ENCODE data around the gene FUT4. TPM values are rescaled to one million over a fixed set of nuclear protein-coding genes. Genes with fewer than 3 reads are reported as not detected.

Gene FUT4
- total RNA-seq, 2 experiments from 2014 or later, result 1.2 to 1.5 TPM

GRCh38 chr11:94584978-94585377 is 41.3 kb downstream of the FUT4 start:
- no peaks in the 10 kb centered on the region for H4K20me1 ChIP-seq (ENCODE audit: insufficient read depth, low read length)
- H2AFZ ChIP-seq (ENCODE audit: low read length), result no peak overlapping the region
- no peaks in the 10 kb centered on the region for H3K9me3 ChIP-seq (ENCODE audit: low read length)
- no TSS peak for BruUV-seq (replicated peaks)
- ChIA-PET CTCF (ENCODE audit: unreplicated experiment) (no interaction called here), POLR2A (interaction anchor here (0.7 to 1.1 kb wide), 2 partner anchors 12 to 20 kb away, joined by 3 read pairs; no protein-coding TSS in a partner anchor)
- intact Hi-C loops (cut with micrococcal nuclease; ENCODE audit: unreplicated experiment), result no loop called here
- H3K4me2 ChIP-seq (ENCODE audit: low read length), result no peak overlapping the region
- no peaks in the 10 kb centered on the region for H3K9me2 ChIP-seq (ENCODE audit: insufficient read depth, low read length)
- no peaks in the 10 kb centered on the region for H3K4me1 ChIP-seq (ENCODE audit: insufficient read depth, low read length, poor library complexity, severe bottlenecking)
- no peaks in the 10 kb centered on the region for H3K79me2 ChIP-seq (ENCODE audit: insufficient read depth, low read depth, low read length)
- no peaks in the 10 kb centered on the region for H3K36me3 ChIP-seq (ENCODE audit: insufficient read depth, low read length)
- no peak overlapping the region for H3K27ac ChIP-seq (ENCODE audit: low read depth, low read length, poor library complexity, severe bottlenecking)
- TF ChIP-seq CTCF (conservative IDR thresholded peaks at IDR 0.05; ENCODE audit: low read length), result no peak
- TF ChIP-seq EZH2phosphoT487 (IDR thresholded peaks at IDR 0.05; ENCODE audit: borderline replicate concordance, low read depth, low read length), result no peak
- no peak overlapping the region for H3K4me3 ChIP-seq (ENCODE audit: low read depth, low read length, poor library complexity, severe bottlenecking)
- DNase-seq (ENCODE audit: low spot score), result no peak

GRCh38 chr11:94585399-94585798 is 41.7 kb downstream of the FUT4 start:
- CTCF ChIA-PET (ENCODE audit: unreplicated experiment), result no interaction called here
- no peaks in the 10 kb centered on the region for H3K4me1 ChIP-seq (ENCODE audit: insufficient read depth, low read length, poor library complexity, severe bottlenecking)
- intact Hi-C loops (cut with micrococcal nuclease; ENCODE audit: unreplicated experiment), result no loop called here
- H4K20me1 ChIP-seq (ENCODE audit: insufficient read depth, low read length), result no peaks in the 10 kb centered on the region
- no peak overlapping the region for H3K27ac ChIP-seq (ENCODE audit: low read depth, low read length, poor library complexity, severe bottlenecking)
- H3K79me2 ChIP-seq (ENCODE audit: insufficient read depth, low read depth, low read length), result no peaks in the 10 kb centered on the region
- H2AFZ ChIP-seq (ENCODE audit: low read length), result no peak overlapping the region
- no TSS peak for BruUV-seq (replicated peaks)
- H3K9me3 ChIP-seq (ENCODE audit: low read length), result no peaks in the 10 kb centered on the region
- H3K36me3 ChIP-seq (ENCODE audit: insufficient read depth, low read length), result no peaks in the 10 kb centered on the region
- H3K4me2 ChIP-seq (ENCODE audit: low read length), result no peak overlapping the region
- no peak overlapping the region for H3K4me3 ChIP-seq (ENCODE audit: low read depth, low read length, poor library complexity, severe bottlenecking)
- POLR2A ChIA-PET, result interaction anchor here (0.6 to 1.1 kb wide), 6 partner anchors 12 to 365 kb away, joined by 3 to 5 read pairs (median 3); no protein-coding TSS in a partner anchor
- H3K9me2 ChIP-seq (ENCODE audit: insufficient read depth, low read length), result no peaks in the 10 kb centered on the region
- no peak for DNase-seq (ENCODE audit: low spot score)
- TF ChIP-seq CTCF (conservative IDR thresholded peaks at IDR 0.05; ENCODE audit: low read length) (no peak), EZH2phosphoT487 (IDR thresholded peaks at IDR 0.05; ENCODE audit: borderline replicate concordance, low read depth, low read length) (no peak)

GRCh38 chr11:94586546-94586945 is 42.8 kb downstream of the FUT4 start:
- H3K9me2 ChIP-seq (ENCODE audit: insufficient read depth, low read length), result no peaks in the 10 kb centered on the region
- H3K4me3 ChIP-seq (ENCODE audit: low read depth, low read length, poor library complexity, severe bottlenecking), result no peak overlapping the region
- intact Hi-C loops (cut with micrococcal nuclease; ENCODE audit: unreplicated experiment), result no loop called here
- DNase-seq (ENCODE audit: low spot score), result no peak
- H3K4me2 ChIP-seq (ENCODE audit: low read length), result no peak overlapping the region
- H2AFZ ChIP-seq (ENCODE audit: low read length), result no peak overlapping the region
- no TSS peak for BruUV-seq (replicated peaks)
- TF ChIP-seq EZH2phosphoT487 (IDR thresholded peaks at IDR 0.05; ENCODE audit: borderline replicate concordance, low read depth, low read length) (no peak), CTCF (conservative IDR thresholded peaks at IDR 0.05; ENCODE audit: low read length) (no peak)
- H4K20me1 ChIP-seq (ENCODE audit: insufficient read depth, low read length), result no peaks in the 10 kb centered on the region
- no peak overlapping the region for H3K27ac ChIP-seq (ENCODE audit: low read depth, low read length, poor library complexity, severe bottlenecking)
- CTCF ChIA-PET (ENCODE audit: unreplicated experiment), result no interaction called here
- no peaks in the 10 kb centered on the region for H3K36me3 ChIP-seq (ENCODE audit: insufficient read depth, low read length)
- no peaks in the 10 kb centered on the region for H3K9me3 ChIP-seq (ENCODE audit: low read length)
- POLR2A ChIA-PET, result interaction anchor here (1.1 to 3.1 kb wide), 3 partner anchors 10 to 13 kb away, joined by 3 to 15 read pairs (median 10); no protein-coding TSS in a partner anchor
- no peaks in the 10 kb centered on the region for H3K4me1 ChIP-seq (ENCODE audit: insufficient read depth, low read length, poor library complexity, severe bottlenecking)
- H3K79me2 ChIP-seq (ENCODE audit: insufficient read depth, low read depth, low read length), result no peaks in the 10 kb centered on the region

Measured in OCI-LY7 (cell line).